ENCODE data around the gene LRRC8B.
"Not testable (repeated sequence)": the region's sequence is repeated elsewhere in the genome, so short reads cannot be mapped to it uniquely, and the experiment has no call there.

LRRC8B gene

DNA sequence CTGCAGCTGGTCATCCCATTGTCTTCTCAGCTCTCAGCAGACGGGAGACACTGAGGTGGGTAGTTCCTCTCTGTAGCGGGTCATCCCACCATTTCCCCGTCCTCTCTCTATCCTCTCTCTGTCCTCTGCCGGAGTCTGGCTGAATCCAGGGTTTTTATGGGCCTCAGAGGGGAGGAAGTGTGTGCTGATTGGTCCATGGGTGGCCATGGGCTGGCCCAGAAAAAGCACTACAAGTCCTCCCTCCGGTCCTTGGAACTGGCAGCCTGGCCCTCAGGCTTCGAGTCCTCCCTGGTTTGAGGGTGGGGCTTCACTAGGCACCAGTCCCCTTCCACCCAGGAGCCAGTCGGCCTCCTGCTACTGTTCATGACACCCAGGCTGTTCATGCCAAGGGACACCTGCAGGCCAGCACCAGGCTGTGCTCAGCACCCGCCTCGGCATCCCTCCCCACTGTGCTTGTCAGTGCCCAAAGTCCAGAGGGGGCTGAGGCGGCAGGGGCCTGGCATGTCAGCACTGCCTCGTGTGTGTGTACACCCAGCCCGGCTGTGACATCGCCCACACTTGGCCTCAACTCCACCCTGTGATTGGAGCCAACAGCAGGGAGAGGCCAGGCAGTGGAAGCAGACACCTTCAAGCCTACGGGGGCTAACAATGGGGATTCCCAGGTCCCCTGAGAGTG lies 85.3 kb downstream of the LRRC8B start:
- peak in 5 of 6 experiments; percentile 28 to 58 (median 43) for DNase-seq

DNA sequence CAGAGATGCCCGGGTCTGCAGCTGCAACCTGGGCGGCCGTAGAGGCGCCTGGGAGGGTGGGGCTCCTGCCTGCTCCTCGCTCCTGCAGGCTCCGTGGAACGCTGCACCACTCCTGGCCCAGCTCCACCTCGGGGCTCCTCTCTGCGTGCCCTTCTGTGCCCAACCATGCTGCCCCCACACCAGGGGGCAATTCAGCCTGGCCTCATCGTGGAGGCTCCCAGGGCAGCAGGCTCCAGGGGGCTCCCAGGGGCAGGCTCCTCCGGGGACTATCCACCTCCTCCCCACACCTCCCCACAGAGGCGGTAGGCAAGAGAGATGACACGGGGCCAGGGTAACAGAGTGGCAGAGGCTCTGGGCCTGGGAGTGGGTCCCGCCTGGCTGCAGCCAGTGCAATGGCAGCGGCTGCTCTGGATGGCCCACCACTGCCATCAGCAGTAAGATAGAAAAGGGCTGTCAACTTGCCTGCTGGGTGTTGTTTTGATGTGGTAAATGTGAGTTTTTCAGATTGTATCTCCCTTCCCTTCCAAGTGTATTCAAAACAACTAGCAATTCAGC lies 85.9 kb downstream of the LRRC8B start:
- DNase-seq: peak; percentile 37 to 80 (median 64)

DNA sequence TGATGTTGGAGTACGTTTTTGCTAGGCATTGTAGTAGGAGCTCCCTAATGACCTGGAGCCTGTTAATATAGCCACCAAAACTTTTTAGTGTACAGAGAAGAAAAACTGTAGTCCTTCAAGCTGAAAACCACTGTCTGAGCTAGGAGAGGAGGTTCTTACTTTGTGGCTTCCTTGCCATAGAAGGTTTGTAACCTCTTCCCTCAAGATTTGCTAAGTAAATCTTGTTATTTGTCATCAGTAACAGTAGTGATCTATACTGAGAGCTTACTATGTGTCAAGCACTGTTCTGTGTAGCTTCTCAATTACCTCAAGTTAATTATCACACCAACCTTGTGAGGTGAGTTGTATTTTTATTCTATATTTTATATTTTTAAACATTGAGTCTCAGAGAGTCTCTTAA lies 87.1 kb downstream of the LRRC8B start:
- DNase-seq: peak in 3 of 6 experiments; percentile 33 to 55 (median 53)

DNA sequence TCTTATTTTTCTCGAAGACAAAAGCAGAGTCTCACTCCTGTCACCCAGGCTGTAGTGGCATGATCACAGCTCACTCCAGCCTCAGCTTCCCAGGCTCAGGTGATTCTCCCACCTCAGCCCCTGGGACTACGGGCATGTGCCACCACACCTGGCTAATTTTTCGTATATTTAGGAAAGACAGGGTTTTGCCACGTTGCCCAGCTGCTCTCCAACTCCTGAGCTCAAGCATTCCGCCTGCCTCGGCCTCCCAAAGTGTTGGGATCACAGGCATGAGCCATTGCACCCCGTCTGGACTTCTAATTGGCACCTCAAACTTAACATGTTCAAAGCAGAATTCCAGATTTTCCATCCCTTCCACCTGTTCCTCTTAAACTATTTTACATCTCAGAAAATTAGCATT lies 89.3 kb downstream of the LRRC8B start:
- no peak for DNase-seq

DNA sequence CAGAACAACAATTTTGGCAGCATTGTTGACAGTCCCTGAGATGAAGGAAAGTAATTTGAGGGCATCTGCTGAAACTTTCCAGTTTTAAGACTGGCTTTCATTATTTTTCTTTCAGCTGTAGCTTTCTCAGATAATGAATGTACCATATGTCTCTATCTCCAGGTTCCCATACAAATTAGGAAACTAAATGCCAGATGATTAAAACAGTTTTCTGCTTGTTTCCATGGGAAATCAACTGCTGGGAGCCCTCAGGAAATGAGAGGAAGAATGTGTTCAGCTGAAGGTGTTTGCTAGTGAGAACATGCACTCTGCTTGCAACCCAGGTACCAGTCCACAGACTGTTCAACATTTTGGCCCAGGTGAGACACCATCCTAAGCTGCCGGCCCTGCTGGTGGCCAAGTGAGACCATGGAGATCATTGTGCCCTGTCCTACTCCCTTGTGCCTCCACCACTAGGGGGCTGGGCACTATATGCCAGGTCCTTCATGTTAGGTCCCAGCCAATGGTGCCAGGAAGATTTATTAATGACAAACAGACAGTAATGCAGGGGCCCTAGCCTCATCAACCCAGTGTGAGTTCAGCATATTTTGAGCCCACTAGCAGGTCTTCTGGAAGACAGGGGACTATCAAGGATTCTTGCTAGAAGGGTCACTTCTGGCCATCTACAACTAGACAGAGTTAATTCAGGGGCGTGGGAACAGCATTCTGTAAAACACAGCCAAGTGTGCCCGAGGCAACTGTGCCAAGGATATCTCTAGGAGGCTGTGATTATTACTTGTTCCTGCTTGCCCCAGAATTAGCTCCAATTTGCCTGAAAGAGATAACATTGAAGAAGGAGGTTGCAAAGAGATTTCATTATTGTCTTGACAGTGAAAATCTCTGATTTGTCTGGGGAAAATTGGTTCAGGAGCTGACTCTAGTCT lies 91.3 kb downstream of the LRRC8B start:
- DNase-seq: no peak

DNA sequence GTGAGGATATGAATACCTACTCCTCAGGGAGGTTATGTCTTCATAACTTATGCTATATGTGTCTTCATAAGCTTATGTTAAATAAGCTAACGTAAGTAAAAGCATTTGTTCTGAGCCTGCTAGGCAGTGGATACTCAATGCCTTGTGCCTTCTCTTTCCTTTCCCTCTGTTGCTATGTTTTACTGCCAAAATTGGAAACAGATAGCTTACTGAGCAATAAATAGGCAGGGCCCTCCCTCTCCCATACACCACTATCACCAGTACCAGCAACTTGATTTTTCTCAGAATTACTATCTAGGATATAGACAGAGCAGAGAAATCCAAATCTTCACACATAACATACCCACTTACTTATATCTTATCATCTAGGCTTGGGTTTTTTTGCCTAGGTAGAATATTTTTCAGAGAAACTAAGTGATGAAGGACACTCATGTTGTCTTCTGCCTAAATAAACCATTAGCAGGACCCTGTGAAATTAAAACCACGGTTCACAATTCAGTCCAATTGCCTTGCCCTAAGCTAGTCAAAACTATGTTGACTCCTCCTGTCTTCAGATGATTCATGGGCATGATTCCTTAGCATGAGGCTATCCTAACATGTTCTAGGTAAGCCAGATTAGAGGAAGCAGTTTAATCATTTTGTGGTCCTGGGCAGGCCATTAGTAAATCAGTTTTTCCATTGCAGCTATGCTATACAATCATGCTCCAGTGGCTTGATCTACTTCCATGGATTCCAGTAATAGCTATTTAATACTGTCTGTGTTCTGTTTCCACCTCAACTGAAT lies 92.4 kb downstream of the LRRC8B start:
- no peak for DNase-seq

DNA sequence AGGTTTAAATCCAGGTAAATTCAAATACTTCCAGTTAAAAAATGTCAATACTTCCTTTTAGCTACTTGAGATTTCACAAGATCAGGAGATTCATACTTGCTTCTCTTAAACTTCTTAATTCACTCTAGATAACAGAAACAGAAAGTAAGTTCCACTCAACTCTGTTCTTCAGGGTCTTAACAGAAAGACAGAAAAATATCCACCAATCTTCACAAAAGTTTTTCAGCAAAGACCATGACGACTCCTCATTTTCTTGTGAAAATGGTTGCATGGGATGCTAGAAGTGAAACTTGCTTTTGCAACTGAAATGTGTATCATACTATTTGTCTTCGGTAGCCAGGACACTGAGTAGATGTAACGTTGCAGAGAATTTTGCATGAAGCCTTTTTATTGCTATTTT lies 96.0 kb downstream of the LRRC8B start:
- DNase-seq: no peak

DNA sequence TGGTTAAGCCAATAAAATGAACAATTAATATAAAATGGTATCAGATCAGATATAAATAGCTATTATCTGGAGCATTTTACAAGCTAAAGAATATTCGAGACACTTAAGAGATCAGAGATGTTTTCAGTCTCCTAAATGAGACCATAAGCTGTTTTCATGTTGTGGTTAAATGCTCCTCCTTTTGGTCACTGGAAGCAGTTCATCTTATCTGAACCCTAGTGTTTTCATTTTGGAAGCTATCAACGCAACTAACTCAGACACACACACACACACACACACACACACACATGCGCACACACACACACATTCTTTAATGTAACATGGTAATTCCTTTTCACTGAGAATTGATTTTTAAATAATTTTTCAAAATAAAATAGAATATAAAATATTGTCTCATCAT lies 98.3 kb downstream of the LRRC8B start:
- peak in 3 of 6 experiments; percentile 30 to 38 (median 36) for DNase-seq

DNA sequence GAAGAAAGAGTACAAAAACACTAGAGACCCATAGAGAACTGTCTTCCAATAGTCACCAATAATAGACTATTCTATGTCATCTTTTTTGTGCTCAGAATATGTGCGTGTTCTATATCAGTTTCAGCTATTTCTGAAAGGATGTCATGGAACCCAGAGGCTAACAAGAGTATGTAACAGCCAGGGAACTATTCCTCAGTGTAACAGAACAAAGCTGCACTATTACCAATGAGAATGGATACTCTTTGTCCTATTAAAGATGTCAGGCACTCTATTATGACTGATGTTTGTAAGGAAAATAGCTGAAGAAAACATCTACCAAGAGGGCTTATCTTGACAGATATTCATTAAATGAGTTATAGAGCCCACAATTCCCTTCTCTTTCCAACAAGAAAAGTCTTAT lies 99.7 kb downstream of the LRRC8B start:
- no peak for DNase-seq

DNA sequence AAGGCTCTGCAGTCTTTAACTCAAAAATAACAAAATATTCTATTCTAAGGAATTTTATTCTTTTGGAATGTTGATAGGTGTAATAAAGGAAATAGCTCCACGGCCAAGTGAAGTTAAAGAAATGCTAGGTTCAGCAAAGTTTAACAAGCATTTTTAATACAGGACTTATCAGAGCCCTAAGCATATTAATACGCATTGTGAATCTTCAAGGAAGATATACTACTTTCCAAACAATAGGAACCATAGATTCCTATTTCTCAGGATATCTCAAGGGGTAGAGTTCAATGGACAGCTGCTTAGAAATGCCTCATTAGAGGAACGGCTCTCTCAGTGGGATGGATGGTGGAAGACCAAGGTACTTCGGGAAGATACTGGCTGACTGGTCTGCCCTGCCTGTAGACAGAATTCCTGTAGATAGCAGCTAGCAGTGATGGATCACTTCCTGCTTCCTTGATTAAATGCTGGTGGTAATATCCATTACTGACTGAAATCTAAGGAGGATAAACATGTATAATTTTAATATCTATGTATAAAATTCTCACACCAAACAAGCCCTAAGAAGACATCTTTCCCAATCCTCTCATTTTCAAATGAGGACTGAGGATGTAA lies 100.2 kb downstream of the LRRC8B start:
- no peak for DNase-seq

DNA sequence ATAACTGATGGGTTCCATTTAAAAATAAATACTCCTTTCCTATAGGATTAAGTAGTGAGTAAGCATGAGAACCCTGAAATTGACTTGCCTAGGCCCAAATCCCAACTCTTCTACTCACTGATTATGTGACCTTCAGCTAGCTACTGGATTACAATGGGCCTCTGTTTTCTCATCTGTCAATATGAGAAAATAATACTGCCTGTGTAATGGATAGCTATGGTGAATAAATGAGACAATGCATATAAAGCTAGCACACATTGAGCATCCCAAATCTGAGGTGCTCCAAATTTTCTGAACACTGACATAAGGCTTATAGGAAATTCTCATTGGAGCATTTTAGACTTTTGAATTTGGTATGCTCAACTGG lies 103.0 kb downstream of the LRRC8B start:
- no peak for DNase-seq

DNA sequence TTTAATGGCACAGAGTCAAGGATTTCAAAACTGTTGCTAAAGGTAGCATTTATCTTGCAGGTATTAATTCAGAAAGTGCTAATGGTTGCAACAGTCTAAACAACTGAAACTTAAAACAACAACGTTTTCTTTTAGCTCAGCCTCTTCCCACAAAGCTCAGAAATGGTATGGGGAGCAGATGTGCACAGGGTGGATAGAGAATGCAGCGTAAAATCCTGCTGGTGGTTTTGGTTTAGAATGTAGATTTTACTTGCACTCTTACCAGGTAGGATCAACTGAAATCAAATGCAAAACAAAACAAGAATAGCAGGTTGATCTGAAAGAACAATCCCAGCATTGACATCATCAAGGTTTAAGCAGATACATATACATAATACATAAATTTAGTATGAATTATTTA lies 104.5 kb downstream of the LRRC8B start:
- no peak for DNase-seq

DNA sequence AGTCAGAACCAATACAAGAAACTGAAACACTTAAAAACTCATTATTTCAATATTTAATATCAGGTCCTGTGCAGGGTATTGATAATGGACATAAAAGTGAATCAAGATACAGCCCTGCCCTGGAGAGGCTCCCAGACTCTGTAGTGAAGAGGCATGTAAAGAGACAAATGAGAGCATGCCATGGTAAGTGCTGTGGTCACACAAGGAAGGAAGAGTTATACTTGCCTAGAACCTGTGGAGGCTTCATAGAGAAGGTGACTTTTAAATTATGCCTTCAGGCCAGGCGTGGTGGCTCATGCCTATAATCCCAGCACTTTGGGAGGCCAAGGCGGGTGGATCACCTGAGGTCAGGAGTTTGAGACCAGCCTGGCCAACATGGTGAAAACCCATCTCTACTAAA lies 105.0 kb downstream of the LRRC8B start:
- DNase-seq: not testable (repeated sequence)

DNA sequence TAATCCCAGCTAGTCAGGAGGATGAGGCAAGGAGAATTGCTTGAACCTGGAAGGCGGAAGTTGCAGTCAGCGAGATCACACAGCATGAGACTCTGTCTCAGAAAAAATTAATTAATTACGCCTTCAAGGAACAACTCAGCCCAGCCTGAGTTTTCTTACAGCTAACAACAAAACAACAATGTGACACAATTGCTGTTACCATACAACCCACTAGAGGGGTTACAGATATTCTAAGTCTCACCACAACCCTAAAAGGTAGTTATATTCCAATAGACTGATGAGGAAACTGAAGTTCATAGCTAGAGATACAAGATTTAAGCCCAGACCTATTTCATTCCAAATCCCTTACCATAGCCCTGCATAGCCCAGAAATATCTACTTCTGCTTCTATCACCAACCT lies 105.4 kb downstream of the LRRC8B start:
- peak in 1 of 6 experiments; percentile 7 for DNase-seq

DNA sequence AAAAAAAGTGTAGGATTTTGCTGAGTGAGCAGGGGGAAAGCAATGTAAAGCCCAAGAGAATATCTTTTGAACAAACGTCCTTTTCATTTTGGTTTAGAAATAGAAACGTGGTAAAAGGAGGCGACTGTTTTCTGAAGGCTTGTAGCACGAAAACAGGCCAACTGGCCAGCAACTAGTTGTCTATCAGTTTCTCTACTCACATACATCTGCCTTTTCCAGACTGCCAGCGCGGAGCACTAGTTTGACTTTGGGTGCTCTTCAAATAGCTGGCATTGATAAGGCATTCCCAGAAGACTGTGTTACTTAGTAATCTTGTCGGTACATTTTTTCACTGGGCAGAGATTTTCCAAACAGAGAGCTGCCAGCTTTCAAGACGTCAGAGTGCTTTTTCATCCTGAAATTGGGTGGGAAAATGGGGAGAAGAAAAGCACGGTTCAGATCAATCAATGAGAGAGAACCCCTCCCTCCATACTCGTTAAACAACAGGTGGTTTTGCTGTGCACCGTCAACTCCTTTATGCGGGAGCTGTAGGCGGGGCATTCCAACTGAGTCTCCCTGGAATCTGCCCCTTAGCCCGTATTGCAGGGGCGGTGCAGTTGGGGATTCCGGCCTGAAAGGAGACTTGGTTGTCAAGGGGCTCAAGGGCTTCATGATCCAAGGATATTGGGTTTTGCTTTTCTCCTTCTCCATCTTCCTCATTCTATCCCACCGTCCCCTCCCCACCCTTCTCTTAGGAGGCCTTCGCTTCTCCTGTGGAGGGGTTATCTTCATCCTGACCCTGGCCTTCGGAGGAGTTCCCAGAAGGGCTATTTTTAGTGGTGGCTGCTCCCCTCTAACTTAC lies 107.4 kb downstream of the LRRC8B start:
- DNase-seq: peak in 3 of 6 experiments; percentile 25 to 65 (median 25)

DNA sequence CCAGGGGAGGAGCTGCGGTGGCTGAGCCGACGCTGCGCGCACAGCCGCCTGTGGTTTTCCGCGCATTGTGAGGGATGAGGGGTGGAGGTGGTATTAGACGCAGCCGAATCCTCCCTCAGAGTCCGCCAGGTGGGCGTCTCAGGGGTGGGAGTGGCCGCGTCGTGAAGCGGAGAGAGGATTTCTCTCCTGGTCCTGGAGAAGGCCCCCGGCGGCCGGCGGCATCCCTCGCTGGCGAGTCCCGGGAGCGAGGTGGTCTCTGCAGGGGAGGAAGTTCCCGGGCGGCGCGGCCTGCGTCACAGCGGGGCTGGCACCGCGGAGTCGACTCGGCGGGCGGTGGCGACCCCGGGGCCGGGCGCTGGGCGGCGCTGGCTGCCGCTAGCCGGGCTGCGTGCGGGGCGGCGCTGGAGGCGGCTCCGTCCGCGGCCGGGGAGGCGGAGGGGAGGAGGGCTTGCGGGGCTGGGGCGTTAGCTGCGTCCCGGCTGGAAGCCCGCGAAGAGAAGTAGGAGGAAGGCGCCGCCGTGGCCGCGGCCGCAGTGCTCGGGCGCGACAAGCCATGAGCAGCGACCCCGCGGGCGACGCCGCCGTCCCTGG lies 108.1 kb downstream of the LRRC8B start, which contains the start of gene LRRC8C:
Gene LRRC8C, plus strand, starts transcription at position 464 of the 591 bp plus-strand sequence. CDS start 53,354 bp downstream, outside the sequence.
- DNase-seq: peak; percentile 76 to 98 (median 88)

DNA sequence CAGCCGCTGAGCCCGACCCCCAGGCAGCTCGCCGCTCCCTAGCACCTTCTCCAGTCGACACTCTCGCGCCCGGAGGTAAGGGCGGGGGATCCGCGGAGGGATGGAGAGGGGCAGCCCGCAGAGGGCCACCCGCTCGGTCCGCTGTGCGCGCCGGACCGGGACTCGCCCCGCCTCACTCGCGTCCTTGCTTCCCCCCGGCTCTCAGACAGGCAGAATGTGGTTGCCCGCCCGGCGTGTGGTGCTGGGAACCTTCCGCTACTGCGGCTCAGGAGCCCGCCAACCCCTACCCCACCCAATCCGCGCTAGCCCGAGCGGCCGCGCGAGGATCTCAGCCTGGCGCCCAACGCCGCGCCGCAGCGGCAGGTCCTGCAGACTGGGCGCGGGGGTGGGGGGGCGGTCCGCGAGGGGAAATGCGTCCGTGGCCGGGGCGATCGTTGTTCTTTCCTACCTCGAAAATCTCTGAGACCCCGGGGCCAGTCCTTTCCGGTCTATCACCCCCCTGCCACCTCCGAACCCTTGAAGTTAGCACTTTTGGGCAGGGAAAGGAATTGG lies 108.7 kb downstream of the LRRC8B start:
- DNase-seq: peak; percentile 40 to 85 (median 59)

DNA sequence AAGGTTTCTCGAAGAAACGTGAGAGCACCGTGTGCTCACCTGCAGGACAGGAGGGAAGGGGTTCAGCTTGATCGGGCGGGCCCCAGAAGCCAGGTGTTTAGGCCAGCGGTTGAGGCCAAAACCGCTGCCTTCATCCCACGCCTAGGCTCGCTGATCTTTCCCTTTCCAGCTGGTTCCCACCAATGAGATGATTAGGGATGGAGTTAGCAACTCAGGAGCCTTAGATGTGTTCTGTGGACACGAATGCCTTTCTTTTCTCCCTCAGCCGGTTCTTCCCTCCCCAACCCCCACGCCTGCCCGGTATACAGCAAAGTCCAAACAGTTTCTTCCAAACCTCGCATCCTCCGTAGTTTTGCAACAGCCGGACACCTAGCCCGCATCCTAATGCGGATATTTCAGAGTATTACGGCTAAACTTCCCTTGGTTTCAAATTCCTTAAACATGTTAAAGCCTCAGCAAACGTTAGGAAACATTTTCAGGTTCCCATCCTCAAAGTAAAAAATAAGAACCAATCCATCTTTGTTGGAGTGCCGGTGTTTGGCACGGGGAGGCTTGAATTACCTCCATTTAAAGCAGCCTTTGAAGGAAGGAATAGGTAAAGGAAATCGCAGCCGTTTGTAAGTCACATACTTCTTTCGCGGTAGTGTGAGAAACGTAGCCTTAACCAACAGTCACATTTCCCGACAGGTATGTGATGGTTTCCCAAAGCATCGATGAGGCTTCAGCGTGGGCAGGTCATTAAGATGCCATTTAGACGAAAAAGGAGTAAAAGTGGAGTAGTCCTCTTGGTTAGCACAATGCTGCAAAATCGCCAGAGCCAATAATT lies 109.4 kb downstream of the LRRC8B start:
- peak in 4 of 6 experiments; percentile 20 to 41 (median 32) for DNase-seq
